Thyroid gland (tissue), 4 donors: ENCODE results near the gene CNDP2. TPM values are rescaled to one million over a fixed set of nuclear protein-coding genes. Genes with fewer than 3 reads are reported as not detected.

ENCODE experiments used
- DNase-seq, 2 donors: peaks; one replicate each; pipeline ENCODE4 v3.0.0-alpha.2; 2019
- H3K27ac ChIP-seq, 3 donors: fragments of 200-600 bp; sonication (generic); 1 replicate in 2 of 3; 2 replicates in 1 of 3; pipeline ENCODE4 v1.5.1; 2016 to 2019; ENCODE audit warnings: mild to moderate bottlenecking in 1 of 3, moderate library complexity in 1 of 3
- H3K27me3 ChIP-seq: fragments of 200-600 bp; sonication (generic); one replicate; pipeline ENCODE4 v1.5.1; 2019
- H3K36me3 ChIP-seq, 2 donors: fragments of 200-600 bp; sonication (generic); one replicate each; pipeline ENCODE4 v1.5.1; 2016 to 2019
- H3K4me1 ChIP-seq, 2 donors: fragments of 200-600 bp; sonication (generic); one replicate each; pipeline ENCODE4 v1.5.1; 2017 to 2019
- H3K4me3 ChIP-seq, 3 donors: fragments of 200-600 bp; sonication (generic); replicated peaks in 1 of 3; 1 replicate in 2 of 3; 2 replicates in 1 of 3; pipeline ENCODE4 v1.5.1; 2016; ENCODE audit warnings: mild to moderate bottlenecking in 1 of 3
- H3K9me3 ChIP-seq: fragments of 200-600 bp; sonication (generic); one replicate; pipeline ENCODE4 v1.5.1; 2017
- CTCF ChIP-seq, 6 experiments: fragments of 200-600 bp in 3 of 6; fragments of 450-650 bp in 3 of 6; sonication (generic) in 3 of 6; IDR thresholded peaks; one replicate each; pipeline ENCODE4 v1.5.1; 2016 to 2019; ENCODE audit warnings: antibody characterized with exemption in 6 of 6, mild to moderate bottlenecking in 2 of 6, inconsistent platforms in 1 of 6, moderate library complexity in 1 of 6
- POLR2A ChIP-seq, 2 donors: fragments of 450-650 bp; IDR thresholded peaks; one replicate each; pipeline ENCODE4 v1.6.1; 2017; ENCODE audit warnings: antibody characterized with exemption in 2 of 2, mild to moderate bottlenecking in 2 of 2, moderate library complexity in 1 of 2
- WGBS, 2 donors: methylation state at CpG; one replicate each; pipeline ENCODE4 v1.1.5; 2017; 5-methylcytosine and 5-hydroxymethylcytosine counted together
- intact Hi-C: fragments of 100-400 bp; cut with DNase I; formaldehyde crosslinking; loops from one replicate; pipeline ENCODE4 v1.15.1; 2023
- total RNA-seq, 4 donors: library from RNA; depleted of rRNA; stranded (reverse); fragments of >200 nt; gene quantifications; one replicate each; pipeline ENCODE4 v1.2.3, GENCODE V29; 2016

The CNDP2 gene
- total RNA-seq, 4 donors from 2014 or later = 249 to 437 (median 301) TPM

- Histone ChIP-seq H3K27me3 (no peaks in the 10 kb centered on the region), H3K27ac (no peak overlapping the region), H3K4me1 (peaks cover 17% of the 10 kb centered on the region in 2 donors), H3K9me3 (no peaks in the 10 kb centered on the region), H3K4me3 (no peak overlapping the region), H3K36me3 (no peaks in the 10 kb centered on the region)
- peak; percentile 48 to 57 for DNase-seq
- TF ChIP-seq POLR2A (IDR thresholded peaks at IDR 0.05) (no peak), CTCF (IDR thresholded peaks at IDR 0.05) (peak in 4 of 6 experiments; percentile 57 to 75 (median 66))
- intact Hi-C loops = loop anchor here (5.0 to 10.0 kb wide), 3 partner anchors 101 to 339 kb away; partner anchors contain the start of gene ZNF407
- WGBS, 2 donors = 50 to 87% methylated on average over 1 of the region's 1 CpG
Observed at GRCh38 chr18:74493689-74494088, 2.5 kb upstream of the CNDP2 start.

GRCh38 chr18:74494514-74494913 lies 1.6 kb upstream of the CNDP2 start:
- intact Hi-C loops = loop anchor here (5.0 to 10.0 kb wide), 3 partner anchors 100 to 340 kb away; partner anchors contain the start of gene ZNF407
- no peaks in the 10 kb centered on the region for H3K36me3 ChIP-seq
- H3K4me1 ChIP-seq = peaks cover 24% of the 10 kb centered on the region in 2 donors
- H3K27ac ChIP-seq = no peak overlapping the region
- DNase-seq = no peak
- no peaks in the 10 kb centered on the region for H3K9me3 ChIP-seq
- TF ChIP-seq POLR2A (IDR thresholded peaks at IDR 0.05) (no peak), CTCF (IDR thresholded peaks at IDR 0.05) (no peak)
- H3K4me3 ChIP-seq = no peak overlapping the region
- WGBS, 2 donors = 78 to 88% methylated on average over 1 of the region's 1 CpG
- no peaks in the 10 kb centered on the region for H3K27me3 ChIP-seq

- intact Hi-C loops = loop anchor here (5.0 to 10.0 kb wide), 3 partner anchors 98 to 342 kb away; partner anchors contain the start of genes CYB5A and ZNF407
- Histone ChIP-seq H3K27ac (peak overlapping the region; percentile 90 to 97 (median 90)), H3K4me1 (peaks cover 33 to 46% of the 10 kb centered on the region in 2 donors), H3K27me3 (no peaks in the 10 kb centered on the region), H3K36me3 (peaks cover 0 to 5% of the 10 kb centered on the region in 2 donors), H3K4me3 (peak overlapping the region; percentile 84 to 91 (median 89)), H3K9me3 (no peaks in the 10 kb centered on the region)
- TF ChIP-seq CTCF (IDR thresholded peaks at IDR 0.05) = peak in 2 of 6 experiments; percentile 11 to 14
- peak in 1 of 2 donors; percentile 17 for TF ChIP-seq POLR2A (IDR thresholded peaks at IDR 0.05)
- WGBS, 2 donors = 10 to 24% methylated on average over 5 to 9 of the region's 48 CpGs
- DNase-seq = peak; percentile 75 to 79
Observed at GRCh38 chr18:74496508-74497323, 553 bp downstream of the CNDP2 start.

GRCh38 chr18:74497324-74497676 lies 1.1 kb downstream of the CNDP2 start:
- intact Hi-C loops = loop anchor here (5.0 to 10.0 kb wide), 3 partner anchors 98 to 342 kb away; partner anchors contain the start of genes CYB5A and ZNF407

More at GRCh38 chr18:74497324-74497676, 1.1 kb downstream of the CNDP2 start:
- H3K27ac ChIP-seq = peak overlapping the region; percentile 90 to 97 (median 90)
- peaks cover 0 to 11% of the 10 kb centered on the region in 2 donors for H3K36me3 ChIP-seq
- no peaks in the 10 kb centered on the region for H3K27me3 ChIP-seq
- H3K4me1 ChIP-seq = peaks cover 33 to 50% of the 10 kb centered on the region in 2 donors
- H3K9me3 ChIP-seq = no peaks in the 10 kb centered on the region
- peak overlapping the region in 1 of 3 donors; percentile 91 for H3K4me3 ChIP-seq
- no peak for DNase-seq
- no peak for TF ChIP-seq POLR2A (IDR thresholded peaks at IDR 0.05)
- no peak for TF ChIP-seq CTCF (IDR thresholded peaks at IDR 0.05)
- 94 to 96% methylated on average over 8 of the region's 8 CpGs for WGBS, 2 donors
